ENCODE results near the gene ATXN10.
A peak's percentile ranks its signal among the peaks of the same experiment; 100 is the strongest.
"Not testable (repeated sequence)": the region's sequence is repeated elsewhere in the genome, so short reads cannot be mapped to it uniquely, and the experiment has no call there.

ATXN10 gene

DNA sequence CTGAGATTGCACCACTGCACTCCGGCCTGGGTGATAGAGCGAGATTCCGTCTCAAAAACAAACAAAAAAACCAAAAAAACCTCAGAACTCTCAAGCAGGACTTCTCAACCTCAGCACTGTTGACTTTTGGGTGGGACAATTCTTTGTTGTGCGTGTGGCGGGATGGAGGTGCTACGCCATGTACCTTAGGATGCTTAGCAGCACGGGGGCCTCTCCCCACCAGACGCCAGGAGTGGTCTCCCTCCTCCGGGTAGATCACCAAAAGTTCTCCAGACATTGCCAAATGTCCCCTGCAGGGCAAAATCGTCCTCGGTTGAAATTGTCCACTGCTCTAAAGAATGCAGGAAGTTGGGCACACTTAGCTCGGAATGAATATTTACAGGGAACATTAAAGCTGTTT lies 26.9 kb upstream of the ATXN10 start:
- DNase-seq = no peak

DNA sequence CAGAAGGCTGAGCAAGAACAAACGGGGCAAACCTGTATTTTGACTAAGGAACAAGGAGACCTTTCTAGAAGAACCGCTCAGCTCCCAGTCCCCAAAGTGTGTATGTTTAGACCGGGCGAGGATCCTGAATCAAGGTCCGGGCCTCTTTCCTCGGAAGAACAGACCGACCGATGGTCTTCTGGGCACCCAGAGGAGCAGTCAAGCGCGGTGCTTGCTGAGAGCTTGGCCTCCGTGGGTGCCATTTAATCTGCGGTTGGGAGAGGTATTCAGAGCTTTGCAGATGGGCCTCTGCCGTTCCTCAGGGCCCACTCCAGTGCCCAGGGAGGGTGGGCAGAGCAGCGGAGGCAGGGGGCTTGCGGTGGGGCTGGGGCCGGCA lies 26.5 kb upstream of the ATXN10 start:
- no peak for DNase-seq

DNA sequence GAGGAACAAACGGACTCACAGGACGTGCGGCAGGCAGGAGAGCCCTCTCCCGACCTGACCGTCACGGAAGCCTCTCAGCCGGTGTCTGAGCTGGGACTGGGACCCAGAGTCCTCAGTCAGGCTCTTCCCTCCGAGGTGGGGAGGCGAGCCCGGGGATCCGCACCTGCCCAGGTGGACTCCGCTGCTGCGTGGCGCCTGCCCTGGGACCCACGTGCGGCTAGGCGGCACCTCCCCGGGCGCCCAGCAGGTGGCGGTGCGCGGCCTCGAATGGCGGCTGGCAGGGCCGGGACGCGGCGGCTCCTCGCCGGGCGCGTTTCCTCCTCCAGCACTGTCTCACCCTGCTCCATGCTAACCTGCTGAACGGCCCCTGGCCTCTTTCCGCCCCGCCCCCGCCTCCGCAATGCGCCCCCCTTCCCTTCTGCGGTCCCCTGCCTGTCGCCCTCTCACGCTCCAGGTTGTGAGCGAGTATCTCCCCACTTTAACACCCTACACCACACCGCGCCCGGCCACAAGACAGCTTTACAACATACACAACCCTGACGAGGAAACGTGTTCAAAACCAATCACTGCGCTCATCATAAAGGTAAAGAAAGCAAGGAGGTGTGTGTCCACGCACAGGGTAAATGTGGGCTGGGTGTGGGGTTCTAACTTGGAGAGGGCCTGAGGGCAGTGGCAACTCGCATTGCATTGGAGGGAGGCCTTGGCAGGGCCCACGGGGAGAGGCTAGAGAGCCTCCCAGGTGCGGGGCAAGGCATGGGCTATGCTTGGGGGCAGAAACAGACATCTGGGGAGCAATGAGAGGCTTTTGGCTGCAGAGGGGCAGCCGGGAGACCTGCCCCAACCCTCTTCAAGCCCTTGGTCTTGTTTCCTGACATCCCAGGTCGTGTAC lies 25.9 kb upstream of the ATXN10 start:
- peak; percentile 63 for DNase-seq

DNA sequence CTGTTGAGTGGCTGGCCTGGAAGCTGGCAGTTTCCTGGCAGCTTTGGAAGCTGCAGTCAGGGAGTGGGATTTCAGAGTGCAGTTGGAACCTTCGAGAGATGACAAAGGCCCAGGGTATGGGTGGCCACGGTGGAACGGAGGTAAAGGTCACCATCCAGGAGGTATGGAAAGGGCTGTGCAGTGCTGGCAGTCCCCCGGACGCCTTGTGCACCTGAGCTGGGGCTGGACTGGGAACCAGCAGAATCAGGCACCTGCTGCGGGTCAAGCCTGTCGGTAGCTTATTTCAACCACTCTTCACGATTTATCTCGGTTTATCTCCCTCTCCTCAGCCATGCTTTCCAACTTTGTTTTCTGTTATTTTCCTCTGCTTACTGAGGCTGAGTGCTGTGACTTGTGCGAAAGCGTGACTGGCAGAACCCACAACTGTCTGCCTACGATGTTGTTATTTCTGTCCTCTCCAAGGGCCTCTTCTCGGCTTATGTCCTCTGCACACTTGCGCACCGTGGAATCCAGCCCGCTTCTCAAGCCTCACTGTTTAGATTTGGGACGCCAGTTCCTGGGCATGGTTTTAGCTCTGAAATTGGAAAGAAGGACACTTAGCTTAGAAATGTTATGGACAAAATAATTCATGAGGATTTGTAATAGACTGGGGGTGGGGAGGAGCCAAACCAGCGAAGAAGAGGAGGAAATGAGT lies 24.0 kb upstream of the ATXN10 start:
- DNase-seq = no peak

DNA sequence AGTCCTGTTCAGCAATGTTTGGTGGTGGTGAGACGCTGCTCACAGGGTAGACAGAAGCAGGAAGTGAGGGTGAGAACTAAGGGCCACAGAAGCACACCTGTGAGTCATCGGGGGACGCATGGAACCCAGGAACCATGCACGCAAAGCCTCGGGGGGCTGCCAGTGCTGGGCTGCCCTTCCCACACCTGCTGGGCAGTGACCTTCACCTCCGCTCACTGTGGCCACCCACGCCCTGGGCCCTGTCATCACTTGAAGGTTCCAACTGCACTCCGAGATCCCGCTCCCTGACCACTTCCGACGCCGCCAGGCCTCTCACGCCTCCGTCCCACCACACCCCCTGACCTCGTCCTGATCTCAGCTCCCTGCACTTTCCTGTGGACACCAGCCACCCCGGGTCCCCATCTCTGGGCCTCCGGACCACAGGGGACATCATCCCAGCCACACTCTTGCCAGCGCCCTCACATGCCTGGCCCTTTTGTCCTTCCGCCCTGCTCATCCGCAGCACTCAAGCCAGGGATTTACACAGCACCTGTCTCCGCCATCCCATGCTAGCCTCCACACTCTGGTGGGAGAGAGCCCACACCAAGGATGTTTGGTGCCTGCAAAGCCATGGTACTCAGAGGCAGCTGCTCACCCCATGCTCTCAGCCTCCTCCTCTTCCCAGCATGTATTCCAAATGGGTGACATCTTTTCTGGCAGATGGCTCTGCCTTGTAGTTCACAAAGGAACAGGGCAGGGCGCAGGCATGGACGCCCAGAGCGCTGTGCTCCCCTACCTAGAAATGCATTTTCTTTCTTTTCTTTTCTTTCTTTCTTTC lies 23.1 kb upstream of the ATXN10 start:
- no peak for DNase-seq

DNA sequence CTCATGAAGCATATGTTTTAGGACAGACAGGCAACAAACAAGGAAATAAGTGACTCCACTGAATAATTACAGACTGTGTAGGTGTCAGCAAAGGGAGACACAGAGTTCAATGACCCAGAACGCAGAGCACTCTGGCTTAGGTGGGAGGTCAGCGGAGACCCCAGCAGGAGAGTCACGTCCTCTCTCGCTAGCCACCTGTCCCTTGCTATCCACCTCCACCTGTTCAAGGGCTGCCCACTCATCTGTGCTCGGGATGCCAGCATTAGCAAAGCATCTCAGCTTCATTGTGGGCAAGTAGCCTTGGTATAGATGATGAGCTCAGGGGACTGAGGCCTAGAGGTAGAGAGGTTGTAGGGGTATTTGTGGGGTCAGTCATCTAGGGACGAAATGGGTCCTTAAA lies 21.8 kb upstream of the ATXN10 start:
- DNase-seq = no peak

DNA sequence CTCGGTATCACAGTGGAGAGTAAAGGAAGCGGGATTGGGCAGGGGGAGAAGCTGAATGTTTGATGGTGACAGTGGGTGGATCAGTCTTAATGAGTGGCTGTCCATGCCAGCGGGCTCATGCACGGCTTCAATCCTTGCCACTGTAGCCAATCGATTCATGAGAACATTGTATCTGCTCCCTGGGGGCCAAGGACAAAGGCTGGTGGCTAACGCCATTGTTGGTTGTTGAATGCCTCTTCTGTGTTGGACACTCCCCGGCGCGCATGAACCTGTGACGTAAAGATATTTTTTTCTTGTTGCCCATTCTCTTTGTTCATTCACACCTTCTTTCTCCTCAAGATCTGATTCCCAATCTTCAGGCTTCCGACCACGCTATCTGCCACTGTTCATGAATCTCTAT lies 20.9 kb upstream of the ATXN10 start:
- no peak for DNase-seq

DNA sequence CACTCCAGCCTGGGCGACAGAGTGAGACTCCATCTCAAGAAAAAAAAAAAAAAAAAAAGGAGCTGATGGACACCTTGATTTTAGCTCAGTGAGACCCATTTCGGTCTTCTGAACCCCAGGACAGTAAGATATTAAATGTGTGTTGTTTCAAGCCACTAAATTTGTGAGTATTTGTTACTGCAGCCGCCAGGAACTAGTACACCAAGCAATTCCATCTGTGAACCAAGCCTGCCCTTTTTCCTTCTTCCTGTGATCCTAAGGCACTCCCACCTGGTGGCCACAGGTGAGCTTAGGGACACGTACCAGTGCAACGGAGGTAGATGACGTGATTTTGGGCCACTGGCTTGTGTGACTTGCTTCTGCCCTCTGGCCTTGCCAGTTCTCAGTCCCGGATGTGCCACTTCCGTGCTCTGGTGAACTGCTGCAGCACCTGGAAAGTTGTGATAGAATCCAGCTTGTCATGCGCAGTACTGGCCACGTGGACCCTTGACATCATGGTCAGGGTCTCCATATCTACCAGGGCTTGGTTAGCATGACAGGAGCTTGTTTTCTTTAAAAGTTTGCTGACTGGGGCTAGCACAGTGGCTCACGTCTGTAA lies 19.6 kb upstream of the ATXN10 start:
- no peak for DNase-seq

DNA sequence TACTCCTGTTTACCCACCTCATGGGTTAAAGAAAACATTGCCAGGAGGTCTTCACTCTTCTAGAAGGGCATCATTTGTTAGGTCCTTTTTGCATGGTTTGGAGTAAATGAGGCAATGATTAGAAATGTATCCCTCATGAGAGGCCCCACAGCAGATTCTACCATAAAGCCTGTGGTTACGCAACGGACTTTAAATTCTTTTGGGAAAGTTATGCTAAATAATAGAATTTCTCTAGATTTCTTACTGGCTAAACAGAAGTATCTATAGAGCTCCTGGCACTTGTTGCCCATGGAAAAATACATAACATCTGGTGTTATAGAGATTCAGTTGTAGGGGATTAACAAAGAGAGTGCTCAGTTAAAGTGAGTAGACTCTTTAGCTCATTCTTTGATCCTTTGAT lies 15.1 kb upstream of the ATXN10 start:
- DNase-seq = no peak

DNA sequence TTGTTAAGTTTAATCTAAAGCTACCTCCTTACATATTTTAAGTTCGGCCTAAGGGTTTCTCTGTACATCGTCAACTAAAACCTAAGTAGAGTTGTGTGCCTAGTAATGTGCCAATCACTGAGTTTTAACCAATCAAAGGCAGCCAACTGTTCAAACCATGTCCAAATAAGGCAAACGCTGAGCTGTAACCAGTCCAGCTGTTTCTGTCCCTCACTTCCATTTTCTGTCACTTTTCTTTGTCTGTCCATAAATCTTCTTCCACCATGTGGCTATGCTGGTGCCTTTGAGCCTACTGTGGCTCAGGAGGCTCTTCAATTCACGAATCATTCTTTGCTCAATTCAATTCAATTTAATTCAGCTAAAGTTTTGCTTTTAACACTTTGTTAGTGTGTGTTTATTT lies 13.9 kb upstream of the ATXN10 start:
- DNase-seq = no peak

DNA sequence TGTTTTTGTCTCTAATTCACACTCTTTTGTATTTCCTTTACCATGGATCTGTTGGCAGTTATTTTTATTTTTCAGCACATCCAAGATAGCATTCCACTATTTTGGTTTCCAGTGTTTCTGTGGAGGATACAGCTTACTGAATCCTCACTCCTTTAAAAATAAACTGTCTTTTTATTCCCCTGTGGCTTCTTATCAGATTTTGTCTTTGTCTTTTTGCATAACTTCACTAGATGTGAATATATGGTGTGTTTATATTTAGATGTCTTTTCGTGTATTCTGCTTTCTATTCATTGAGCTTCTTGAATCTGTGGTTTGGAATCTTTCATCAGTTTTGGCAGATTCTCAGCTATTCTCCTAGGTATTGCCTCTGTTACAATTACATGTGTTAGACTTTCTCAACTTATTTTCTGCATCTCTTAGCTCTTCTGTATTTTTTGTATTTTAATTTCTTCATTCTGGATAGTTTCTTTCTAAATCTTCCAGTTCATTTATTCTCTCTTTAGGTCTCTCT lies 7.4 kb upstream of the ATXN10 start:
- no peak for DNase-seq

DNA sequence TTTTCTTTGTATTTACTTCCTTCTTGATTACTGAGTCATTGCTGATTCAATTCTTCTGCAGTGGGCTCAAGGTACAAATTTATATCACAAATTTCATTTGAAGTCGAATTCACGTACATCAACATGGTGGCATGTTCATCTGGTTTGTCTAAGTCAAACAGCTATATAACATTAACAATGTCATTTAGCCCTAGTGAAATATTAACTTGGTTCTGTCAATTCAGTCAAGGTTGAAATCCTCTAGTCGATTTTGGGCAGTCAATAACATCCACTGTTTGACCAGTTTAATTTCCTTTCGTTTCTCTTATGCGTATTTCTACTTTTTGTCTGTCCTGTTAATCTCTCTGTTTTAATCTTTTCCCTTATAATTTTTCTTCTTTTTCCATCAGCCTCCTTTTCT lies 4.1 kb upstream of the ATXN10 start:
- DNase-seq = no peak

DNA sequence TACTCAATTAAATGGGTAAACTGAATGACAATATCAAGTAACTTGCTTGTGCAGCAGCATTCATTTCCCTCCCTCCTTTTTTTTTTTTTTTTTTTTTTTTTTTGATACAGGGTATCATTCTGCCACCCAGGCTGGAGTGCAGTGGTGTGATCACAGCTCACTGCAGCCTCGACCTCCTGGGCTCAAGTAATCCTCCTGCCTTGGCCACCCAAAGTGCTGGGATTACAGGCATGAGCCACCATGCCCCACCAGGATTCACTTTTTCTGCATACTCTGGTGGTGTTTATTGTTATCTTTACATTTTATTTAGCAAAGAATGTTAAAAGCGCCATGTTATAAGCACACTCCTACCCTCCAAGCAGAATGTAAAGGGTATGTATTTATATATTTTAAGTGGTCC lies 1.3 kb upstream of the ATXN10 start:
- not testable (repeated sequence) for DNase-seq

DNA sequence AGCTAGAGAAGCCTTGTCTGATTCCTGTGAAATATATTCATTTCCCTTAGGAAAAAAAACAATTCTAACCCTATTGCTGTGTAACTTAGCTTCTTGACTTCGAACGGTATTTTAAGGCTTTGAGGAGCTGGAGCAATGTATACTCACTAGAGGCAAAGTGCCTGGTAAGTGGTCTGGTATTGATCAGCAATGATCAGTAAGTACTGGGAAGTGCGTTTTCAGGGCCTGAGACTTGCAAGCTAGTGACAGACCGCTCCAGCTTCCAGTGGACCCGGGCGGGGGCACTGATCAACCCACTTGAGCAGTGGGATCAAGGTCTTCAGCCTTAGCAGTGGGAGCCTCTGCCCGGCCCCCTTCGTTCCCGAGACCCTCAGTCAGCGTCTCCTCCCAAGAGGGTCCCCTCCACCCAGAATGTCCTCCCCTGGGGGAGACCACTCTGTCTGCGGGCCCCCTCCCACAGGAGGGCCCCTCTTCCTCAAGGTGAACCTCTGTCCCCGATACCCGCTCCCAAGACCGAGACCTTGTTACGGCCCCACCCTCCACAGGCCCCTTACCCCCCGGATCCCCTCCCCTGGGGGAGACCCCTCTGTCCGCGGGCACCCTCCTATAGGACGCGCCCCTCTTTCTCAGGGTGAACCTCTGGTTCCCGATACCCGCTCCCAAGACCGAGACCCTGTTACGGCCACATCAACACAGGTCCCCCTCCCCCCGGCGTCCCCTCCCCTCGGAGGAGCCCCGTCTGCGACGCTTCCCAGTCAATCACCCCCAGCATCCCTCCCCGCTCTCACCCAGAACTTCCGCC lies 452 bp upstream of the ATXN10 start:
- DNase-seq = peak; percentile 2

DNA sequence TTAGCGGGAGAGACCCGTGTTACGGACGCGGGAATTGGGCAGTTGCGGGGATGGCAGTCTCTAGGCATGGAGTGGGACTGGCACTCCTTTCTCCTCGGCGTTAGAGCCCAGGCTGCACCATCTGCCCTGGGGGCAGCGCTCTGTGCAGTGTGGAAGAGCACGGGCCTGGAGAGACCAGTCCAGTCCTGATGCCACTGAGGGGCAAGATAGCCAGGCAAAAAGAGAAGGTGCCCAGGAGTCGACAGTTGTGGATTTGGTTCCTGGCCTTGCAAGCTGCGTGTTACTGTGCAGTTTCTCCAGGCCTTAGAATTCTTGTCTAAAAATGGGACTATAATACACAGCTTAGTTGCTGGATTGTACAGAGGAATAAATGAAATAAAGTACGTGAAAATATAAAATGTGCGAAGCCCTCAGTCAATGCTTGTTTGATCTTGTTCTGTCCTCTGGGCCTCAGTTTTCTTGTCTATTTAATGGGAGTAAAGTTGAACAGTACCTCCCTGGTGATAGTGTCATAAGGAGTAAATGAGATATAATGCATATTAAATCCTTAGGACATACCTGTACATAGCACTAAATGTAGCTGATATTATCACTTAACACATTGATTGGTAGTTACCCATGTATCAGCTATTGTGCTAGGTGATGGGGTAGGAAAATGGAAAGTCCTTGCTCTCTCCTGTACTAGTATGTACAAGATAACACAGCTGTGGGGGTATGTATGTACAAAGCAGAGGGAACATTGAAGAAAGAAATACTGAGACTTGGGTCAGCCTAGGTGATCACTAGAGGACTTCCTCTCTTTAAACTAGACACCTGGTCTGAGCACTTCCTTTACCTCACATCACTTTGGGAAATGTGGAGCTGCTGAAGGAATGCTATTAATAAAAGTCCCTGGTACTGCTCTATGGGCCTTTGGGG lies 1.2 kb downstream of the ATXN10 start:
- DNase-seq = no peak

DNA sequence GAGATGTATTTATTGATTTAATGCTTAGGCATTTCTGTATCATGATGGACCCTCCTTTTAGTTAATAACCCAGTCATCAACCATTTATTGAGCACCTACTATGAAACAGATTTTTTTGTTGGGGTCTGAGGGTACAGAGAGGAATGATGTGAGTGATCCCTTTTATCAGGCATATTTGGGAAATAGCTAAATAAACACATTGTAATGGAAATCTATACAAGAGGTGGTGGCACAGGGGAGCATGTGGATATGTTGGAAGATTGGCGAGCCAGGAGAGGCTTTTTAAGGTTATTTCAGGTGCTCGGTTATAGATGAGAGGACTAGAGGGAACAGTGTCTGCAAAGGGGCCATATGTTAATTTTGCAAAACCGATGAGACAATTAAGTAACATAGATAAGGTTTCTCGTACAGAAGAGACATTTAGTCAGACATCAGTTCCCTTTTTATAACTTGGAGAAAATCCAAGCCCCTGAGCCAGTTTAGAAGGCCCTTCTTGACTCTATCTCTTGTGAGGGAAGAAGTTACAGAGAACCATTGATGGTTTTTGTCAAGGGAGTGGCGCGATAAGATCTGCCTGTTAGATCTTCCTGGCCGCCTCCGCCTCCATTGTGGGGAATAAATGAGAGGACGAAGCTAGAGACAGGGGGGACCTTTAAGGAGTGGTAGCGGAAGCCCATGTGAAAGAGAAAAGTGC lies 2.0 kb downstream of the ATXN10 start:
- no peak for DNase-seq

DNA sequence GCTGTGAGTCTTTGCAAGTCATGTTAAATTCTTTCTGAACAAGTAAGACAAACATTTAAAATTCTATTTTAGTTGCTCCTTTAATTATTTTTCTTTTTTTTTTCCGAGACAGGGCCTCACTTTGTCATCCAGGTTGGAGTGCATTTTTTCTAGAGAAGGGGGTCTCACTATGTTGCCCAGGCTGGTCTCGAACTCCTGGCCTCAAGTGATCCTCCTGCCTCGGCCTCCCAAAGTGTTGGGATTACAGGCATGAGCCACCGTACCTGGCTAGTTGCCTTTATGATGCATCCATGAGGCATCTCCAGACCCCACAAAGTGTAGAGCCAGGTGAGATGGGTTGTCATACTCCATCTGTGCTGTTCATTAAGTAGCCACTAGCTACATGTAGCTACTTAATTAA lies 4.4 kb downstream of the ATXN10 start:
- no peak for DNase-seq

DNA sequence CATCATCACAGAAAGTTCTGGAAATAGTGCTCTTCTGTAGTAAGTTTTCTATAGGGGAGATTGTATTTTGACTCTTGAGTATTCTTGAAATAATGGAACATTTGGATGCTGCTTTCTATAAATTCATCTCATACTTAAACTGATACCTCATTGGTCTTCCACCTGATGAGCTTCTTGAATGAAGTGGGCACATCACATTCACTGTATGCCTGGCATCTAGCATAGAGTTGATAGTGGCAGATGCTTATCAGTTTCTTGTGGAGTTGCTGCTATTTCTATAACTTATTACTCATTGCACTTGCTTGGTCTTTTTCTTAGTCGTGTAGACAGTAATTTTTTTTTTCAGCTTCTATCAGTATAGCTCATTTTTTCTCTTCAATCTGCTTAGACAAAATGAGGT lies 5.4 kb downstream of the ATXN10 start:
- DNase-seq = no peak

DNA sequence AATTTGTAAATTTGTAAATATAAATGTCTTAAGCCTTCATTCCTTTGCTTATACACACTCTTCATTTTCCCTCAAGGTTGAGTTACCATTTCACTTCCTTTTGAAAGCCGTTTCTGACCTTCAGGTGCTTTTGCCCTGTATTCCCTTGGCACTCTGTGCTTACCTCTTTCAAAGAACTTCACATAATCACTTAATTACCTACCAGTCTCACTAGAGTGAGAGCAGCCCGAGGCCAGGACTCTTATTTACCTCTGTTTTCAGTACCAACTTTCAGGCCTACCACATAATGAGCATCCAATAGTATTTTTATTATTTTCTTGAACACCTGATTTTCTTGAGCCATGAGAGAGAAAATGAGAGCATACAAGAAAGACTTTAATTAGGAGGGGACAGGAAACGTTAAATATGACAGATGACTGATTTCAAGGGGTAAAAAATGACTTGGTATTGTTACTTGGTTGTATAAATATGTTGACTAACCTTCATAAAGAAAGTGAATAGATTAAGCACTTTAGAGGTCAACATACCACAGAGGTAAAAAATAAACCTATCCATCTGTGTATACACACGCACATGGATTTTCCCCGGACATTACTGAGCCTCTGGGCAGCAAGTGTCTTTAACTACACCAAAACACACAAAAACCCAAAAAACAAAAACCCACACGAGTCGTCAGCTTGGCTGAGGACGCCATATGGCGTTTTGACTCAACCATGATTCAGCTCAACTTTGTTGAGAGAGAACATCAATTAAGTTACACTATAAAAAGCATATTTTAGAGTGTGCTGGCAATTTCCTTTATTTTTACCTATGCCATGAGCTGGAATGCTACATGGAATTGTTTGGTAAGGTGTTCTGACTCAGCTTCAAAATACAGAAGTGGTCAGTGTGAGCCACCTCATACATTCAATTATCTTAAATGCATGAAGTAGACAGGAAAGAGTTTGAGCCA lies 7.6 kb downstream of the ATXN10 start:
- no peak for DNase-seq

Measured in central memory CD4-positive, alpha-beta T cell (primary cell).